Measurements from ENCODE around the gene ZNF587B.
"Not testable (repeated sequence)": the region's sequence is repeated elsewhere in the genome, so short reads cannot be mapped to it uniquely, and the experiment has no call there.

ZNF587B gene

GRCh38 chr19:57818378-57818777 is 11.7 kb upstream of the ZNF587B start:
- no peak for DNase-seq (ENCODE audit: low read depth in 3 of 3, low spot score in 1 of 3)

- DNase-seq (ENCODE audit: low read depth in 3 of 3, low spot score in 1 of 3) = peak; percentile 50 to 57 (median 54)
These were observed 10.5 kb upstream of the ZNF587B start for GRCh38 chr19:57819475-57820148.

- DNase-seq (ENCODE audit: low read depth in 3 of 3, low spot score in 1 of 3) = no peak
These were observed 9.5 kb upstream of the ZNF587B start for GRCh38 chr19:57820599-57820998.

DNA sequence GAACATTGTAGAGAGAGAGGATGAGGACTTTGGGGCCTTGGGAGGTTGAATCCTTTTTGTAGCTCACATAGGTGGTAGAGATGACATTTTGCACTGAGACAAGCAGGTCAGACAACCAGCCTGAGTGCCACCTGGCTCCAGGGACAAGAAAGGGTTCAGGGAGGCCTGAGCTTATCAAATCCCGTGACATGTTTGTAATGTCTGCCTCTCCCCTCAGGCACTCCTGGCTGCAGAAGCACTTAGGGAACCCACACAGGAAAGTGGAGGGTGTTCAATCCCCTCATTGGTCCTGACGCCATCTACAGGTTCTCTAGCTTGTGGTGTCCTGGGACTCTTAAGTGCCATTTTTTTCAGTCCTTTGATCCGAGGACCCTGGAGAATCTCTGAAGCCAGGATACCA is 9.0 kb upstream of the ZNF587B start:
- not testable (repeated sequence) for DNase-seq (ENCODE audit: low read depth in 3 of 3, low spot score in 1 of 3)

- not testable (repeated sequence) for DNase-seq (ENCODE audit: low read depth in 3 of 3, low spot score in 1 of 3)
These were observed 8.6 kb upstream of the ZNF587B start for GRCh38 chr19:57821501-57821900.

DNA sequence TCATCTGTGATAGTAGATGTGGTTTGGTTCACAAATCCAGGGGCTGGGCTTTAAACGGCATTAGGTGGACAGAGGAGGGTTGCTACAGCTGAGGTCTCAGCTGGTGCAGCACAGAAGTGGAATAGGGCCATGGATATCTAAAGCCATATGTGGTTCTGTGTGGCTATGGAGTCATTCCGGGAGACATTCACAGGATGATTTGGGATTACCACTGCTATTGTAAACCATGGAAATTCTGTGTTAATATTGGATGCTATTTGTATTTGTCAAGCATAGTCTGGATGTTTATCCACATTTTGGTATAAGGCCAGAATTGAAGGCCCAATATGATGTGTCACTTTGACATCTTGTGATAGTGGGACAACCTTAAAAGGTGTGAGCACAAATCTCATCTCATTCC is 6.9 kb upstream of the ZNF587B start:
- DNase-seq (ENCODE audit: low read depth in 3 of 3, low spot score in 1 of 3) = not testable (repeated sequence)

GRCh38 chr19:57823608-57824007 is 6.5 kb upstream of the ZNF587B start:
- DNase-seq (ENCODE audit: low read depth in 3 of 3, low spot score in 1 of 3) = not testable (repeated sequence)

DNA sequence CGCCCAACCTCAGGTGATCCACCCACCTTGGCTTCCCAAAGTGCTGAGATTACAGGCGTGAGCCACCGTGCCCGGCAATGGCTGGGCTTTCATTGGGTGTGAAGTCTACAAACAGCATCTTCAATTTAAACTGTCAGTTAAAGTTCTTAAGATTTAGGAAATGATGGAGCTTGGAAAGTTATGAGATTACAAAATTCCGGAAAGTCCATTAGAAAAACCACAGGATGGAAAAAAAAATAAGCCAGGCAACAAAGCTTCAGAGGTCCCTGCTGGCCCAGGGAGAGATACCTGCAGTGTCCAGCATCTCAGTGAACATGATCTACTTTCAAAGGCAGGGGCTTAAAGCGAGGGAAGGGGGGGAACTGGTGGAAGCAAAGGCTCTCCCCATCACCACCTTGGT is 4.6 kb upstream of the ZNF587B start:
- DNase-seq (ENCODE audit: low read depth in 3 of 3, low spot score in 1 of 3) = no peak

DNA sequence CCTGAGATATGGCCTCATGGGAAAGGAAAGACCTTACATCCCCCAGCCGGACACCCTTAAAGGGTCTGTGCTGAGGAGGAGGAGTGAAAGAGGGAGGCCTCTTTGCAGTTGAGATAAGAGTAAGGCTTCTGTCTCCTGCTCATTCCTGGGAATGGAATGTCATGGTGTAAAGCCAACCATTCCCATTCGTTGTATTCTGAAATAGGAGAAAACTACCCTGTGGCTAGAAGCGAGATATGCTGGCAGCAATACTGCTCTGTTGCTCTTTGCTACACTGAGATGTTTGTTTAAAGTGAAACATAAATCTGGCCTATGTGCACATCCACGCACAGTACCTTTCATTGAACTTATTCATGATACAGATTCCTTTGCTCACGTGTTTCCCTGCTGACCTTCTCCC is 783 bp upstream of the ZNF587B start:
- no peak for DNase-seq (ENCODE audit: low read depth in 3 of 3, low spot score in 1 of 3)

GRCh38 chr19:57836991-57837390 is 6.9 kb downstream of the ZNF587B start:
- DNase-seq (ENCODE audit: low read depth in 3 of 3, low spot score in 1 of 3) = not testable (repeated sequence)

- DNase-seq (ENCODE audit: low read depth in 3 of 3, low spot score in 1 of 3) = not testable (repeated sequence)
These were observed 8.6 kb downstream of the ZNF587B start for GRCh38 chr19:57838622-57839191.

DNA sequence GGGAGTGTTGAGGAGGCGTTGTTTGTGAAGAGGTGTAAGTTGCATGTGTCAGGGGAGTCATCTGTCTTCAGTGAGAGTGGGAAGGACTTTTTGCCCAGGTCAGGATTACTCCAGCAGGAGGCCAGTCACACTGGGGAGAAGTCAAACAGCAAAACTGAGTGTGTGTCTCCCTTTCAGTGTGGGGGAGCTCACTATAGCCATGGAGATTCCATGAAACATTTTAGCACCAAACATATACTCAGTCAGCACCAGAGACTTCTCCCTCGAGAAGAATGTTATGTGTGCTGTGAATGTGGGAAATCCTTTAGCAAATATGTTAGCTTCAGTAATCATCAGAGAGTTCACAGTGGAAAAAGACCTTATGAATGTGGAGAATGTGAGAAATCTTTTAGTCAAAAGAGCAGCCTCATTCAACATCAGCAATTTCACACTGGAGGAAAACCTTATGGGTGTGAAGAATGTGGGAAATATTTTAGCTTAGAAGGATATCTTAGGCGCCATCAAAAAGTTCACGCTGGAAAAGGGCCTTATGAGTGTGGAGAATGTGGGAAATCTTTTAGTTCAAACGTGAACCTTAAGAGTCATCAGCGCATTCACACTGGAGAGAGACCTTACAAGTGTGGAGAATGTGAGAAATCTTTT is 11.1 kb downstream of the ZNF587B start:
- DNase-seq (ENCODE audit: low read depth in 3 of 3, low spot score in 1 of 3) = no peak

GRCh38 chr19:57847164-57847563 is 17.1 kb downstream of the ZNF587B start:
- DNase-seq (ENCODE audit: low read depth in 3 of 3, low spot score in 1 of 3) = not testable (repeated sequence)

GRCh38 chr19:57849162-57849665 is 19.1 kb downstream of the ZNF587B start:
- DNase-seq (ENCODE audit: low read depth in 3 of 3, low spot score in 1 of 3) = not testable (repeated sequence)

GRCh38 chr19:57849666-57850473 is 19.8 kb downstream of the ZNF587B start, which contains the start of gene ZNF587:
ZNF587 (plus strand) TSS chr19:57849859; CDS start chr19:57850039, 180 bp downstream.
- DNase-seq (ENCODE audit: low read depth in 3 of 3, low spot score in 1 of 3) = peak; percentile 45 to 60 (median 60)

DNA sequence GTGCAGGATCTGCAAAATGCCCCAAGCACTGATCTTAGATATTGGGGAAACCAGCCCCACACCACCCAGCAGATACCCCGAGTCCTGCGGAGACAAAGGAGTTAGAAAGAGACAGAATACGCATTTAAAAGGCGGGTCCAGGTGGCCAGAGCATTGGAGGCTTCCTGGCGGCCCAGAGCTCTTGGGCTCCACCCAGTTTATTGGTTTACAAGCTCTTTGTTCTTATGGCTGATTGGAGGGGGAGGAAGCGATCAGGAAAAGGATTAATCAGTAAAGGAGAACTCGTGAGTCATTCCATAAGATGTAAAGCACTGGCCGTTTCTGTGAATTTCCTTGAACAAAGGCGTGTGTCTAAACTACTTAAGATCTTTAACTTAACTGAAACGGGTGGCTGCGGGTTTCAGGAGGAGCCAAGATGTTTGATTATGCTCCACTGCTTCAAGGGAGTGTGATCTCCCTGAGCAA is 20.5 kb downstream of the ZNF587B start:
- DNase-seq (ENCODE audit: low read depth in 3 of 3, low spot score in 1 of 3) = no peak

DNA sequence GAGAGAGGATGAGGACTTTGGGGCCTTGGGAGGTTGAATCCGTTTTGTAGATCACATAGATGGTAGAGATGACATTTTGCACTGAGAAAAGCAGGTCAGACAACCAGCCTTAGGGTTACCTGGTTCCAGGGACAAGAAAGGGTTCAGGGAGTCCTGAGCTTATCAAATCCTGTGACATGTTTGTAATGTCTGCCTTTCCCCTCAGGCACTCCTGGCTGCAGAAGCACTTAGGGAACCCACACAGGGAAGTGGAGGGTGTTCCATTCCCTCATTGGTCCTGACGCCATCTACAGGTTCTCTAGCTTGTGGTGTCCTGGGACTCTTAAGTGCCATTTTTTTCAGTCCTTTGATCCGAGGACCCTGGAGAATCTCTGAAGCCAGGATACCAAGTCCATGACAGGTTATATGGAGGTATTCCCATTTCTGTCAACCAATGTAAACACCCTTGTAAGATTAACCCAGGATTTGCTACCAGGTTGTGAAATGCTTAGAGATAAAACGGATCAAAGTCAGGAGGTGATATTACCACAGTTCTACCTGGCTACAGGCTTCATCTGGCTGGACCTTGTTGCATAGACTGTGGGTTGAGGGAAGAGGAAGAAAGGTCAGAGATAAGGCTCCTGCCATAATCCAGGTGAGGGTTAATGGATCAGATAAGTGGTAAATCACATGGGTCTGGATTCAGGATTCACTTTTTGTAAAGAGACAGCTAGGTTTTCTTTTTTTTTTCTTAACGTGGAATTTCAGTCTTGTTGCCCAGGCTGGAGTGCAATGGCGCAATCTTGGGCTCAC is 21.9 kb downstream of the ZNF587B start:
- DNase-seq (ENCODE audit: low read depth in 3 of 3, low spot score in 1 of 3) = not testable (repeated sequence)

GRCh38 chr19:57854117-57854516 is 24.0 kb downstream of the ZNF587B start:
- not testable (repeated sequence) for DNase-seq (ENCODE audit: low read depth in 3 of 3, low spot score in 1 of 3)

GRCh38 chr19:57862351-57862750 is 32.3 kb downstream of the ZNF587B start:
- DNase-seq (ENCODE audit: low read depth in 3 of 3, low spot score in 1 of 3) = not testable (repeated sequence)

DNA sequence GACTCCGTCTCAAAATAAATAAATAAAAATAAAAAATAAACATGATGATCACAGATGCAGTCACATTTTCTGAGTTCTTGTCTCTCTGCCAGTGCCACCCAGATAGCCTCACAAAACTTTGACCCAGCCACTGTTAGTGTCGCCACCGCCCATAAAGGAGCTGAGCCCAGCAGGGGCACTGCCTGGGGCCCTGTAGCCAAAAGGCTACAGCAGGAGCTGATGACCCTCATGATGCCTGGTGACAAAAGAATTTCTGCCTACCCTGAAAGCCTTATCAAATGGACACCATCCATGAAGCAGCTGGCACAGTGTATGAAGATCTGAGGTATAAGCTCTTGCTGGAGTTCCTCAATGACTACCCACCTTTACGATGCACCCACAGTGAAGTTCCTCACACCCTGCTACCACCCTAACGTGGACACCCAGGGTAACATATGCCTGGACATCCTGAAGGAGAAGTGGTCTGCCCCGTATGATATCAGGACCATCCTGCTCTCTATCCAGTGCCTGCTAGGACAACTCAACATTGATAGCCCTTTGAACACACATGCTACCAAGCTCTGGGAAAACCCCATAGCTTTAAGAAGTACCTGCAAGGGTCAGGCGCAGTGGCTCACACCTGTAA is 37.9 kb downstream of the ZNF587B start:
- DNase-seq (ENCODE audit: low read depth in 3 of 3, low spot score in 1 of 3) = no peak
